GM10266 (cell line): ENCODE measurements around the gene ZNF516.

Source experiments
- DNase-seq: peaks from one replicate; pipeline ENCODE4 v3.0.0; 2012; ENCODE audit errors: extremely low spot score
- CTCF ChIP-seq: IDR thresholded peaks from 2 replicates; pipeline ENCODE4 v1.5.1; 2012; ENCODE audit warnings: mild to moderate bottlenecking, low read depth; ENCODE audit not compliant: control insufficient read depth, insufficient read depth; ENCODE audit errors: missing control alignments

ZNF516 gene

GRCh38 chr18:76457475-76457874 is 37.6 kb downstream of the ZNF516 start:
- TF ChIP-seq CTCF, result no peak
- no peak for DNase-seq

DNA sequence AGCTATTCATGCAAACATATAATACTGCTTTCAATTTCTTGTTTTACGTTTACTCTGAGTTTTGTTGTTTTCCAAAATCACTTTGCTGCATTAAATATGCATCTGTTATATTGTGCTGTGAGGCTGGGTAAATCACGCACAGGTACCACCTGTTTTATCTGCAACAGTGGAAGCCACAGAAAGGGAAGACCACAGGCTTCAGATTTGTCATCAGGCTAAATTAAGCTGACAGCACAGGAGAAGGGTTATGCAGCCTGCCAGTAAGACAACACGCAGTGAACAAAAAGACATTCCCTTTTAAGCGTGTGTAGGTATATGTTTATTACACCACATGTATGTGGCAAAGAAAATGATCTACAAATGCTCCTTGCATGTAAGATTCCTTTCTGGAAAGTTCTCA is 38.2 kb downstream of the ZNF516 start:
- DNase-seq, result no peak
- no peak for TF ChIP-seq CTCF

- TF ChIP-seq CTCF, result no peak
Measured at GRCh38 chr18:76456018-76456750, 38.9 kb downstream of the ZNF516 start.

DNA sequence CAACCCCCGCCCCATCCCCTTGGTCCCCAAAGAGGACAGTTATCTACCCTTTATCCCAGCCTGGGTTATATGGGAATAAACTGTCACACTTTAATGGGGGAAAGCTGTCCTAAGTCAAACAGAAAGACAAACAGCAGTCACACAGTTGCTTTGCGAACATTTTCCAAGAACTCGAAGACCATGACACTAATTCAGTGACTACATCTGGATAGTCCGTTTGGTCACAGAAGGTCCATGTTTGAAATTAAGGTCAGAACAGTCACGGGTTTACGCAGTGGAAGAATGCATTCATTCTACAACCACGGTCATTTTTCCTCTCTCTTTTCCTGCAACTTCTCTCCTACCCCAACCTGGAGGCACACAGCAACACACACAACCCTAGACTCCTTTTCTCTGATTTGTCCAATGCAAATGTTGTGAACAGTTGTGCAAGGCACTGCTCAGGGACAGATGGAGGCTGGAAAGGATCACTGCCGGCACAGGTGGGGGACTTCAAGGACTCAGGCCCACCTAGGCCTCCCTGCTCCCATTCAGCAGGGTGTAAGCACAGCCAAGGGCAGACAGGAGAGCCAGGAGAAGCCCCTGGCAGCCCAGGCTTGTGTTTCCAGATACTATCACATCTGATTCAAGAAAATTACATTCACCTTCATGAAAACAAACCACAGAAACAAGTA is 39.9 kb downstream of the ZNF516 start:
- TF ChIP-seq CTCF, result no peak
- no peak for DNase-seq

More at GRCh38 chr18:76456018-76456750, 38.9 kb downstream of the ZNF516 start:
- no peak for DNase-seq

DNA sequence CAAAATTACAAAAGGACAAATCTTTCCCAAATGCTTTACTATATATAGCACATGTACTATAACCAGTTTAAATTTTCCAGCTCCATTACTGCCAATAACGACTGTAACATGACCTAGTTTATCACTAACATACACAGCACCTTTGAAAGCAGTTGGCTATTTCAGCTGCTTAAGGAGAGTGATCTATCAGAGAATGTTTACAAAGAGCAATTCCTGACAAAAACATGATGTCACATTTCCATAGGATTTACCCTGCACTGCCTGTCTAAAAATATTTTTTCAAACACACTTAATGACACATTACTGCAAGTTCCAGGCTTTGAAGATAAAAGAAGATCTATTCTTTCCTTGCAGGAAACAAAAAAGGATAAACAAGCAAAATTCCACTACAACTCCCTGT is 40.6 kb downstream of the ZNF516 start:
- DNase-seq, result no peak
- no peak for TF ChIP-seq CTCF

- TF ChIP-seq CTCF, result no peak
- DNase-seq, result no peak
Measured at GRCh38 chr18:76453932-76454331, 41.1 kb downstream of the ZNF516 start.

GRCh38 chr18:76453057-76453561 is 41.9 kb downstream of the ZNF516 start:
- no peak for DNase-seq

More at GRCh38 chr18:76453057-76453561, 41.9 kb downstream of the ZNF516 start:
- TF ChIP-seq CTCF, result no peak
